C4-2B (cell line): ENCODE data around the gene ATP12A.

Experiments
- ZFX ChIP-seq: fragments of 450-650 bp; IDR thresholded peaks from 2 replicates; pipeline ENCODE4 v1.6.1; 2017
- TF ChIP-seq, protein P1 (sequence below): fragments of 450-650 bp; conservative IDR thresholded peaks from 2 replicates; pipeline ENCODE4 v1.5.1; 2017; ENCODE audit warnings: mild to moderate bottlenecking

DNA sequence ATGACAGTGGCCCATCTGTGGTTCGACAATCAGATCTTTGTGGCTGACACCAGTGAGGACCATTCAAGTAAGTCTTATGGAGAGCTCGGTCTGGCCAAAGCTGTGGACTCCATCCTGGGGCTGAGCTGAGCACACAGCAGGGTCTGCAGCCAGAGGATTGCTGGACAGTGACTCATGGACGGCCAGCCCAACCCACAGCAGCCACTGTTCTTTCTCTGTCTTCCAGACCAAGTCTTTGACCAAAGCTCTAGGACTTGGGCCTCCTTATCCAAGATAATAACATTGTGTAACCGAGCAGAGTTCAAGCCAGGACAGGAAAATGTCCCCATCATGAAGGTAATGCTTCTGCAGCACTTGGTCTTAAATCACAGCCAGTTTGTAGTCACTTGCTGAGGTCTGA, 12.4 kb downstream of the ATP12A start:
- TF ChIP-seq, protein P1, sequence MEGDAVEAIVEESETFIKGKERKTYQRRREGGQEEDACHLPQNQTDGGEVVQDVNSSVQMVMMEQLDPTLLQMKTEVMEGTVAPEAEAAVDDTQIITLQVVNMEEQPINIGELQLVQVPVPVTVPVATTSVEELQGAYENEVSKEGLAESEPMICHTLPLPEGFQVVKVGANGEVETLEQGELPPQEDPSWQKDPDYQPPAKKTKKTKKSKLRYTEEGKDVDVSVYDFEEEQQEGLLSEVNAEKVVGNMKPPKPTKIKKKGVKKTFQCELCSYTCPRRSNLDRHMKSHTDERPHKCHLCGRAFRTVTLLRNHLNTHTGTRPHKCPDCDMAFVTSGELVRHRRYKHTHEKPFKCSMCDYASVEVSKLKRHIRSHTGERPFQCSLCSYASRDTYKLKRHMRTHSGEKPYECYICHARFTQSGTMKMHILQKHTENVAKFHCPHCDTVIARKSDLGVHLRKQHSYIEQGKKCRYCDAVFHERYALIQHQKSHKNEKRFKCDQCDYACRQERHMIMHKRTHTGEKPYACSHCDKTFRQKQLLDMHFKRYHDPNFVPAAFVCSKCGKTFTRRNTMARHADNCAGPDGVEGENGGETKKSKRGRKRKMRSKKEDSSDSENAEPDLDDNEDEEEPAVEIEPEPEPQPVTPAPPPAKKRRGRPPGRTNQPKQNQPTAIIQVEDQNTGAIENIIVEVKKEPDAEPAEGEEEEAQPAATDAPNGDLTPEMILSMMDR: no peak
- TF ChIP-seq ZFX: no peak
